ENCODE measurements around the gene CDH8.
A peak's percentile ranks its signal among the peaks of the same experiment; 100 is the strongest.

- TF ChIP-seq, protein P1, sequence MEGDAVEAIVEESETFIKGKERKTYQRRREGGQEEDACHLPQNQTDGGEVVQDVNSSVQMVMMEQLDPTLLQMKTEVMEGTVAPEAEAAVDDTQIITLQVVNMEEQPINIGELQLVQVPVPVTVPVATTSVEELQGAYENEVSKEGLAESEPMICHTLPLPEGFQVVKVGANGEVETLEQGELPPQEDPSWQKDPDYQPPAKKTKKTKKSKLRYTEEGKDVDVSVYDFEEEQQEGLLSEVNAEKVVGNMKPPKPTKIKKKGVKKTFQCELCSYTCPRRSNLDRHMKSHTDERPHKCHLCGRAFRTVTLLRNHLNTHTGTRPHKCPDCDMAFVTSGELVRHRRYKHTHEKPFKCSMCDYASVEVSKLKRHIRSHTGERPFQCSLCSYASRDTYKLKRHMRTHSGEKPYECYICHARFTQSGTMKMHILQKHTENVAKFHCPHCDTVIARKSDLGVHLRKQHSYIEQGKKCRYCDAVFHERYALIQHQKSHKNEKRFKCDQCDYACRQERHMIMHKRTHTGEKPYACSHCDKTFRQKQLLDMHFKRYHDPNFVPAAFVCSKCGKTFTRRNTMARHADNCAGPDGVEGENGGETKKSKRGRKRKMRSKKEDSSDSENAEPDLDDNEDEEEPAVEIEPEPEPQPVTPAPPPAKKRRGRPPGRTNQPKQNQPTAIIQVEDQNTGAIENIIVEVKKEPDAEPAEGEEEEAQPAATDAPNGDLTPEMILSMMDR (conservative IDR thresholded peaks at IDR 0.05 in 1 of 2, IDR thresholded peaks at IDR 0.05 in 1 of 2; ENCODE audit: extremely low read depth in 1 of 2, insufficient read depth in 1 of 2, low read depth in 1 of 2, low read length in 2 of 2), result no peak
- peak; percentile 71 for TF ChIP-seq EZH2 (IDR thresholded peaks at IDR 0.05; ENCODE audit: borderline replicate concordance, low read length)
Measured at GRCh38 chr16:62036802-62037135, 531 bp upstream of the CDH8 start.

Data from mammary epithelial cell (primary cell).